LNCaP clone FGC (cell line): ENCODE results near the gene CNIH1.
"Not testable (repeated sequence)": the region's sequence is repeated elsewhere in the genome, so short reads cannot be mapped to it uniquely, and the experiment has no call there.

Source experiments
- DNase-seq: peaks from one replicate; pipeline ENCODE4 v3.0.0-alpha.2; 2011; ENCODE audit warnings: low read depth
- H3K4me3 ChIP-seq: 2 replicates; pipeline ENCODE4 v1.5.1; 2011; ENCODE audit warnings: mild to moderate bottlenecking, low read depth, low read length, control low read depth
- CTCF ChIP-seq: IDR thresholded peaks from 2 replicates; pipeline ENCODE4 v1.5.1; 2012; ENCODE audit warnings: mild to moderate bottlenecking; ENCODE audit not compliant: control insufficient read depth, insufficient read depth; ENCODE audit errors: extremely low read depth

CNIH1 gene

GRCh38 chr14:54394596-54394995 lies 46.6 kb downstream of the CNIH1 start:
- H3K4me3 ChIP-seq = no peak overlapping the region
- TF ChIP-seq CTCF = no peak

GRCh38 chr14:54392986-54393884 lies 47.9 kb downstream of the CNIH1 start:
- DNase-seq, H3K4me3 ChIP-seq: not testable (repeated sequence)

More at GRCh38 chr14:54394596-54394995, 46.6 kb downstream of the CNIH1 start:
- DNase-seq = no peak

GRCh38 chr14:54392131-54392859 lies 48.9 kb downstream of the CNIH1 start:
- no peak for TF ChIP-seq CTCF
- no peak for DNase-seq

GRCh38 chr14:54387328-54387727 lies 53.8 kb downstream of the CNIH1 start:
- no peak for DNase-seq
- H3K4me3 ChIP-seq = no peak overlapping the region
- TF ChIP-seq CTCF = no peak

More at GRCh38 chr14:54392131-54392859, 48.9 kb downstream of the CNIH1 start:
- H3K4me3 ChIP-seq = no peak overlapping the region

- no peak overlapping the region for H3K4me3 ChIP-seq
- TF ChIP-seq CTCF = no peak
- DNase-seq = no peak
Observed at GRCh38 chr14:54385556-54385955, 55.6 kb downstream of the CNIH1 start.

GRCh38 chr14:54383835-54384234 lies 57.3 kb downstream of the CNIH1 start:
- TF ChIP-seq CTCF = no peak
- H3K4me3 ChIP-seq = no peak overlapping the region
- no peak for DNase-seq

- H3K4me3 ChIP-seq = no peak overlapping the region
- TF ChIP-seq CTCF = no peak
- no peak for DNase-seq
Observed at GRCh38 chr14:54381821-54382220, 59.4 kb downstream of the CNIH1 start.

GRCh38 chr14:54380558-54380957 lies 60.6 kb downstream of the CNIH1 start:
- not testable (repeated sequence) for H3K4me3 ChIP-seq, DNase-seq

- DNase-seq, H3K4me3 ChIP-seq: not testable (repeated sequence)
Observed at GRCh38 chr14:54378893-54379292, 62.3 kb downstream of the CNIH1 start.
